Right lobe of liver (tissue), 6 donors: ENCODE results near the gene FBXL13. TPM values are rescaled to one million over a fixed set of nuclear protein-coding genes. Genes with fewer than 3 reads are reported as not detected.
"Not testable (repeated sequence)": the region's sequence is repeated elsewhere in the genome, so short reads cannot be mapped to it uniquely, and the experiment has no call there.

ENCODE experiments used
- ATAC-seq, 4 donors: fragments of 200-7000 bp; cut with Tn5 transposase; one replicate each; pipeline ENCODE4 v1.9.1; 2020; ENCODE audit warnings: mild to moderate bottlenecking in 4 of 4, moderate library complexity in 4 of 4
- DNase-seq, 3 donors: peaks; one replicate each; pipeline ENCODE4 v3.0.0-alpha.2; 2020
- H3K27ac ChIP-seq, 3 donors: fragments of 200-600 bp; one replicate each; pipeline ENCODE4 v1.8.0; 2022
- H3K27me3 ChIP-seq, 2 donors: fragments of 200-600 bp; one replicate each; pipeline ENCODE4 v1.8.0; 2022
- H3K36me3 ChIP-seq, 4 donors: fragments of 200-600 bp; sonication (generic) in 1 of 4; one replicate each; pipeline versions ENCODE4 v1.5.1 to v1.8.0; 2017 to 2022; ENCODE audit warnings: control low read depth in 1 of 4
- H3K4me1 ChIP-seq, 4 donors: fragments of 200-600 bp; sonication (generic) in 1 of 4; one replicate each; pipeline versions ENCODE4 v1.5.1 to v1.8.0; 2017 to 2022; ENCODE audit warnings: control low read depth in 1 of 4
- H3K4me3 ChIP-seq, 3 donors: fragments of 200-600 bp; one replicate each; pipeline ENCODE4 v1.8.0; 2022
- H3K9me3 ChIP-seq, 4 donors: fragments of 200-600 bp; sonication (generic) in 1 of 4; one replicate each; pipeline versions ENCODE4 v1.5.1 to v1.8.0; 2017 to 2022; ENCODE audit warnings: control low read depth in 1 of 4
- CTCF ChIP-seq, 4 donors: fragments of 200-600 bp in 3 of 4; fragments of 450-650 bp in 1 of 4; IDR thresholded peaks; one replicate each; pipeline versions ENCODE4 v1.5.1 to v1.8.0; 2016 to 2022; ENCODE audit warnings: antibody characterized with exemption in 4 of 4, mild to moderate bottlenecking in 2 of 4
- POLR2A ChIP-seq: fragments of 450-650 bp; IDR thresholded peaks from one replicate; pipeline ENCODE4 v1.6.1; 2017; ENCODE audit warnings: antibody characterized with exemption, mild to moderate bottlenecking
- WGBS: methylation state at CpG from one replicate; pipeline ENCODE4 v1.1.6; 2018; ENCODE audit warnings: low coverage, low lambda C conversion rate; ENCODE audit not compliant: insufficient coverage; ENCODE audit errors: missing lambda C conversion rate; 5-methylcytosine and 5-hydroxymethylcytosine counted together
- intact Hi-C, 2 donors: fragments of 100-400 bp; cut with DNase I; formaldehyde crosslinking; loops; one replicate each; pipeline versions ENCODE4 v1.11.2 to v1.14.1; 2022
- total RNA-seq, 6 experiments: library from RNA; depleted of rRNA in 2 of 6; stranded (reverse); fragments of >200 nt in 2 of 6; fragmentation: NEBNext Ultra II Directional in 3 of 6; extraction: Animal tissue kit (Norgen Biotek cat#: 25700) in 3 of 6; gene quantifications; one replicate each; pipeline versions ENCODE4 v1.1.0 to v1.2.4, GENCODE V29; 2016 to 2023
- donor health status: DM: no; HTN: yes; CAD: no.
- donor health status: DM: no; HTN: no; CAD: no.
- donor health status: DM: no; HTN: no; CAD: no.
- donor health status: DM: no; HTN: yes; CAD: no.
- donor health status: DM: no; HTN: yes; CAD: no.

FBXL13 gene
- total RNA-seq, 6 experiments from 2014 or later: 0.12 to 0.31 (median 0.20) TPM; not detected in 2

- no peak for TF ChIP-seq CTCF (IDR thresholded peaks at IDR 0.05)
- no peak for TF ChIP-seq POLR2A
- no peak for DNase-seq
- Histone ChIP-seq H3K36me3 (no peaks in the 10 kb centered on the region), H3K27me3 (no peaks in the 10 kb centered on the region), H3K27ac (no peak overlapping the region), H3K4me1 (peaks cover 0 to 9% (median 0%) of the 10 kb centered on the region in 4 donors), H3K9me3 (no peaks in the 10 kb centered on the region), H3K4me3 (no peak overlapping the region)
- 21% methylated on average over 2 of the region's 2 CpGs for WGBS
- intact Hi-C loops: no loop called here
- peak in 2 of 4 donors; percentile 50 to 63 for ATAC-seq
Observed at GRCh38 chr7:103059471-103059870, 15.1 kb downstream of the FBXL13 start.

GRCh38 chr7:103058122-103058521 is 16.5 kb downstream of the FBXL13 start:
- no peaks in the 10 kb centered on the region for H3K36me3 ChIP-seq
- peaks cover 0 to 9% (median 0%) of the 10 kb centered on the region in 4 donors for H3K4me1 ChIP-seq
- H3K27ac ChIP-seq: no peak overlapping the region
- H3K4me3 ChIP-seq: no peak overlapping the region
- ATAC-seq: no peak
- no peaks in the 10 kb centered on the region for H3K9me3 ChIP-seq
- no peak for DNase-seq
- no peaks in the 10 kb centered on the region for H3K27me3 ChIP-seq
- TF ChIP-seq POLR2A (no peak), CTCF (IDR thresholded peaks at IDR 0.05) (no peak)
- intact Hi-C loops: no loop called here

- H3K27me3 ChIP-seq, DNase-seq, H3K4me3 ChIP-seq, H3K9me3 ChIP-seq, intact Hi-C loops, H3K36me3 ChIP-seq, ATAC-seq, H3K4me1 ChIP-seq, H3K27ac ChIP-seq: not testable (repeated sequence)
- 78% methylated on average over 1 of the region's 1 CpG for WGBS
Observed at GRCh38 chr7:103056006-103056405, 18.6 kb downstream of the FBXL13 start.

GRCh38 chr7:103051519-103051918 is 23.1 kb downstream of the FBXL13 start:
- ATAC-seq (no peak), DNase-seq (no peak)
- Histone ChIP-seq H3K4me3 (no peak overlapping the region), H3K27me3 (no peaks in the 10 kb centered on the region), H3K9me3 (no peaks in the 10 kb centered on the region), H3K4me1 (no peaks in the 10 kb centered on the region), H3K27ac (no peak overlapping the region), H3K36me3 (no peaks in the 10 kb centered on the region)
- WGBS: 82% methylated on average over 6 of the region's 6 CpGs
- intact Hi-C loops: no loop called here
- no peak for TF ChIP-seq CTCF (IDR thresholded peaks at IDR 0.05)

- H3K36me3 ChIP-seq: no peaks in the 10 kb centered on the region
- no peaks in the 10 kb centered on the region for H3K27me3 ChIP-seq
- no peak overlapping the region for H3K4me3 ChIP-seq
- H3K4me1 ChIP-seq: no peaks in the 10 kb centered on the region
- no peak for DNase-seq
- ATAC-seq: no peak
- WGBS: 71% methylated on average over 2 of the region's 2 CpGs
- no peaks in the 10 kb centered on the region for H3K9me3 ChIP-seq
- intact Hi-C loops: no loop called here
- TF ChIP-seq CTCF (IDR thresholded peaks at IDR 0.05): no peak
- no peak for TF ChIP-seq POLR2A
- no peak overlapping the region for H3K27ac ChIP-seq
Observed at GRCh38 chr7:103048833-103049232, 25.8 kb downstream of the FBXL13 start.

GRCh38 chr7:103041815-103042214 is 32.8 kb downstream of the FBXL13 start:
- ATAC-seq, intact Hi-C loops: not testable (repeated sequence)
- WGBS: 67% methylated on average over 1 of the region's 1 CpG

GRCh38 chr7:103037823-103038739 is 36.5 kb downstream of the FBXL13 start:
- H3K27me3 ChIP-seq, ATAC-seq, H3K9me3 ChIP-seq, DNase-seq, H3K4me1 ChIP-seq, H3K4me3 ChIP-seq, H3K27ac ChIP-seq, intact Hi-C loops, H3K36me3 ChIP-seq: not testable (repeated sequence)
- WGBS: 76% methylated on average over 5 of the region's 20 CpGs

More at GRCh38 chr7:103041815-103042214, 32.8 kb downstream of the FBXL13 start:
- H3K27me3 ChIP-seq, H3K36me3 ChIP-seq, DNase-seq, H3K4me1 ChIP-seq, H3K27ac ChIP-seq, H3K4me3 ChIP-seq, H3K9me3 ChIP-seq: not testable (repeated sequence)
